Measurements from ENCODE around the gene ADH7. TPM values are rescaled to one million over a fixed set of nuclear protein-coding genes. Genes with fewer than 3 reads are reported as not detected.

The ADH7 gene
- total RNA-seq (2021; fragmentation: NEBNext Ultra II Directional; extraction: Animal tissue kit (Norgen Biotek cat#: 25700)) (not detected in 2 replicates), polyA plus RNA-seq (2011; rRNA removed) (not detected in 2 replicates), polyA minus RNA-seq (2011; rRNA and poly(A)+ RNA removed) (not detected in 2 replicates)
- not detected for polyA plus RNA-seq (2011; cell fraction: cytosol; rRNA removed)
- polyA plus RNA-seq (2011; cell fraction: nucleus; rRNA removed): not detected
- polyA plus RNA-seq (2012, experiment 1 of 2): not detected in 4 replicates
- not detected for polyA plus RNA-seq (2012, experiment 2 of 2)
- not detected for polyA plus RNA-seq (2013, experiment 1 of 2)
- not detected for polyA plus RNA-seq (2013, experiment 2 of 2)
- polyA minus RNA-seq (2011; cell fraction: cytosol; rRNA and poly(A)+ RNA removed): not detected
- polyA minus RNA-seq (2011; cell fraction: nucleus; rRNA and poly(A)+ RNA removed): not detected
- long read RNA-seq, experiment 1: 0 reads
- long read RNA-seq, experiment 2: 0 reads

DNA sequence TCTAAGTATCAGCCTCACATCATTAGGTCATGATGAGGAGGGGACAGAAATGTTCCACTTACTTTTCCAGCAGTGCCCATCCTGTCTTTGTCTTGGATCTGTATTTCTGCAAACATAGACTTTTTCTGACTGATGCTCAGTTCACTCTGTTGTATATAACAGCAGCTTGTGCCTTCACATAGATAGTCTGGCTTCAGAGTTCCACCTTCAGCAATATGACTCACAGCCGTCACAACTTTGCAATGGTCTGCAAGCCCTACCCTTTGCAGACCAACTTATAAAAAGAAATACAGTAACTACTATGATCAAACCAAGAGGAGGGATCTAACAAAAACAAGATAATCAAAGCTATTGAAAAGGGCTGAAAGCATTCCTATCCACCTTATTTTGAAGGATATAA, at the start of gene ADH7:
Gene ADH7, minus strand, starts transcription at position 189 of the 400 bp plus-strand sequence. Its CDS starts 109 bp downstream, at position 80.
- DNase-seq (ENCODE audit: low read depth in 1 of 2, low spot score in 2 of 2): no peak
- Histone ChIP-seq H2AFZ (ENCODE audit: low read length) (no peak within 1 kb of the TSS), H3K79me2 (ENCODE audit: control insufficient read depth in 1 of 2, insufficient read depth in 2 of 2, low read length in 2 of 2) (no peaks in the 10 kb centered on the region), H4K91ac (replicated peaks; ENCODE audit: insufficient read length, low read length) (no peak within 1 kb of the TSS), H2BK15ac (ENCODE audit: low read length) (no peak within 1 kb of the TSS), H3K4me2 (ENCODE audit: insufficient read depth in 1 of 2, low read depth in 2 of 2, low read length in 2 of 2) (no peak within 1 kb of the TSS), H3K18ac (ENCODE audit: extremely low read depth, low read length) (no peak within 1 kb of the TSS), H2AK5ac (ENCODE audit: low read depth, low read length) (no peak within 1 kb of the TSS), H2BK5ac (ENCODE audit: low read depth, low read length) (no peak within 1 kb of the TSS), H3K79me1 (ENCODE audit: low read depth, low read length) (no peaks in the 10 kb centered on the region), H4K5ac (ENCODE audit: insufficient read length, low read depth, low read length) (no peak within 1 kb of the TSS), H3K56ac (replicated peaks; ENCODE audit: insufficient read length, low read depth, low read length) (no peak within 1 kb of the TSS), H3K23ac (ENCODE audit: insufficient read length) (no peak within 1 kb of the TSS), H3K9ac (replicated peaks in 1 of 4; ENCODE audit: extremely low read depth in 1 of 4, low read depth in 3 of 4, low read length in 3 of 4) (no peak within 1 kb of the TSS), H2BK20ac (ENCODE audit: low read length) (no peak within 1 kb of the TSS), H3K36me3 (ENCODE audit: control insufficient read depth in 2 of 4, insufficient read depth in 4 of 4, low read length in 3 of 4) (no peaks in the 10 kb centered on the region), H4K20me1 (replicated peaks in 1 of 2; ENCODE audit: control insufficient read depth in 1 of 2, insufficient read depth in 2 of 2, low read length in 2 of 2) (no peaks in the 10 kb centered on the region), H3K23me2 (ENCODE audit: low read depth, low read length) (no peaks in the 10 kb centered on the region), H3K27me3 (replicated peaks in 1 of 4; ENCODE audit: control insufficient read depth in 3 of 4, extremely low read depth in 1 of 4, insufficient read depth in 3 of 4, low read length in 3 of 4) (no peaks in the 10 kb centered on the region), H3K9me3 (ENCODE audit: insufficient read depth in 2 of 2, low read depth in 1 of 2, low read length in 1 of 2) (no peaks in the 10 kb centered on the region), H3K4me1 (replicated peaks in 1 of 4; ENCODE audit: control insufficient read depth in 3 of 4, insufficient read depth in 4 of 4, low read length in 3 of 4) (no peaks in the 10 kb centered on the region), H2BK12ac (ENCODE audit: low read depth, low read length) (no peak within 1 kb of the TSS), H3K14ac (ENCODE audit: insufficient read length) (no peak within 1 kb of the TSS), H3K4me3 (ENCODE audit: extremely low read depth in 1 of 4, insufficient read depth in 2 of 4, low read depth in 3 of 4, low read length in 4 of 4) (no peak within 1 kb of the TSS), H3K27ac (ENCODE audit: low read depth, low read length) (no peak within 1 kb of the TSS), H2BK120ac (replicated peaks; ENCODE audit: low read depth, low read length) (no peak within 1 kb of the TSS), H3K4ac (replicated peaks; ENCODE audit: insufficient read length, low read depth, low read length) (no peak within 1 kb of the TSS), H4K8ac (ENCODE audit: extremely low read depth, insufficient read depth, low read length) (no peak within 1 kb of the TSS)
- FAIRE-seq: no peak
- POLR2A ChIA-PET (ENCODE audit: partially characterized antibody): no interaction called here
- CTCF ChIA-PET (ENCODE audit: partially characterized antibody): interaction anchor here (1.3 to 1.6 kb wide), 2 partner anchors 11 to 25 kb away, joined by 3 read pairs; no protein-coding TSS in a partner anchor
- 94% methylated on average over 1 of the region's 1 CpG; no CpG with 5 or more reads in 1 of the 2 experiments for WGBS, 2 experiments (ENCODE audit: extremely low coverage in 1 of 2, insufficient coverage in 1 of 2, insufficient read length in 1 of 2, insufficient replicate concordance in 2 of 2, low coverage in 1 of 2, low lambda C conversion rate in 2 of 2, missing lambda C conversion rate in 1 of 2)
- TF ChIP-seq TBP (IDR thresholded peaks at IDR 0.05; ENCODE audit: low read depth, low read length) (no peak), CEBPB (IDR thresholded peaks at IDR 0.05; ENCODE audit: low read depth, low read length) (no peak), MAFK (IDR thresholded peaks at IDR 0.05; ENCODE audit: low read depth, low read length) (no peak), NANOG (IDR thresholded peaks at IDR 0.05; ENCODE audit: insufficient read depth, low read depth, low read length, poor library complexity, severe bottlenecking) (no peak), BACH1 (IDR thresholded peaks at IDR 0.05; ENCODE audit: low read length) (no peak), CBX5 (IDR thresholded peaks at IDR 0.05; ENCODE audit: low read depth, low read length) (no peak), RNF2 (IDR thresholded peaks at IDR 0.05; ENCODE audit: borderline replicate concordance, low read depth, low read length, missing control alignments, poor library complexity, severe bottlenecking) (no peak), TCF12 (IDR thresholded peaks at IDR 0.05; ENCODE audit: low read depth, low read length) (no peak), SAP30 (IDR thresholded peaks at IDR 0.05; ENCODE audit: insufficient read depth, insufficient replicate concordance, low read length) (no peak), POLR2AphosphoS5 (IDR thresholded peaks at IDR 0.05; ENCODE audit: low read depth, low read length) (no peak), SP1 (IDR thresholded peaks at IDR 0.05; ENCODE audit: low read depth, low read length) (no peak), HDAC6 (IDR thresholded peaks at IDR 0.05; ENCODE audit: low read depth, low read length) (no peak), TAF7 (optimal IDR thresholded peaks at IDR 0.05; ENCODE audit: borderline replicate concordance, low read depth, low read length) (no peak)

All from H1 (cell line).